ENCODE measurements around the gene ZBTB16. TPM values are rescaled to one million over a fixed set of nuclear protein-coding genes. Genes with fewer than 3 reads are reported as not detected.

ZBTB16 gene
- total and polyA plus RNA-seq, 2 of the 4 experiments (the other 2 are of a cell fraction) = not detected

- no peak overlapping the region for H2AK5ac ChIP-seq (ENCODE audit: low read depth, low read length)
- intact Hi-C loops (cut with micrococcal nuclease) = no loop called here
- no peaks in the 10 kb centered on the region for H3K4me1 ChIP-seq (ENCODE audit: control insufficient read depth, insufficient read depth, low read length)
- POLR2A ChIA-PET (ENCODE audit: unreplicated experiment) = no interaction called here
- no peaks in the 10 kb centered on the region for H4K20me1 ChIP-seq (ENCODE audit: insufficient read depth, low read length)
- no peak overlapping the region for H3K4ac ChIP-seq (ENCODE audit: low read depth, low read length)
- no peak overlapping the region for H4K8ac ChIP-seq (ENCODE audit: low read depth in 2 of 2, low read length in 2 of 2)
- H3K4me3 ChIP-seq (ENCODE audit: insufficient read depth, low read depth, low read length) = no peak overlapping the region
- no peak overlapping the region for H3K4me2 ChIP-seq (ENCODE audit: low read depth, low read length)
- ATAC-seq (ENCODE audit: low read depth) (no peak), DNase-seq (no peak)
- no peak overlapping the region for H3K27ac ChIP-seq (ENCODE audit: insufficient read depth, low read length)
- H2BK120ac ChIP-seq (ENCODE audit: low read depth, low read length) = no peak overlapping the region
- H2BK5ac ChIP-seq (ENCODE audit: low read depth, low read length, poor library complexity, severe bottlenecking) = no peak overlapping the region
- CTCF ChIA-PET = no interaction called here
- no peak overlapping the region for H3K9ac ChIP-seq (ENCODE audit: low read depth, low read length)
- H2BK15ac ChIP-seq (ENCODE audit: low read depth, low read length) = no peak overlapping the region
- no peaks in the 10 kb centered on the region for H3K36me3 ChIP-seq (ENCODE audit: control insufficient read depth, insufficient read depth, low read length)
- in situ Hi-C loops (cut with MboI; ENCODE audit: low sequenced_read_pairs) = no loop called here
- dilution Hi-C loops (cut with HindIII; ENCODE audit: low sequenced_read_pairs, unreplicated experiment) = no loop called here
- no peak overlapping the region for H3K18ac ChIP-seq (ENCODE audit: low read depth, low read length)
- H3K9me1 ChIP-seq (ENCODE audit: insufficient read depth, low read length) = no peaks in the 10 kb centered on the region
- no peak overlapping the region for H2BK20ac ChIP-seq (ENCODE audit: low read depth, low read length)
- no peak overlapping the region for H3K14ac ChIP-seq (replicated peaks; ENCODE audit: low read depth, low read length)
- H3K9me3 ChIP-seq (ENCODE audit: control insufficient read depth, insufficient read depth, low read length) = 0 out of 2 replicates have a peak, but pooled peaks cover 2% of the 10 kb centered on the region
- no peak overlapping the region for H4K91ac ChIP-seq (ENCODE audit: insufficient read depth, low read depth, low read length)
- BruUV-seq (replicated peaks) = no TSS peak
- WGBS, 2 experiments (ENCODE audit: extremely low coverage in 2 of 2, insufficient read length in 1 of 2) = no CpG with 5 or more reads among the region's 5 CpGs
- no peaks in the 10 kb centered on the region for H3K79me1 ChIP-seq (ENCODE audit: low read depth in 1 of 2, low read length in 2 of 2)
- peaks cover 33% of the 10 kb centered on the region for H3K27me3 ChIP-seq (ENCODE audit: control insufficient read depth, insufficient read depth, low read length)
- H3K56ac ChIP-seq (ENCODE audit: extremely low read depth, insufficient read depth, low read length) = no peak overlapping the region
- H2AK9ac ChIP-seq (replicated peaks; ENCODE audit: low read depth, low read length, poor library complexity) = no peak overlapping the region
- H2AFZ ChIP-seq (replicated peaks; ENCODE audit: low read length, poor library complexity) = no peak overlapping the region
- H4K5ac ChIP-seq (ENCODE audit: low read depth, low read length) = no peak overlapping the region
- no peak for TF ChIP-seq CTCF (conservative IDR thresholded peaks at IDR 0.05; ENCODE audit: low read depth, low read length)
- TF ChIP-seq MAFK (IDR thresholded peaks at IDR 0.05; ENCODE audit: low read depth, low read length) = no peak
- no peak for TF ChIP-seq FOS (IDR thresholded peaks at IDR 0.05; ENCODE audit: low read depth, low read length)
- TF ChIP-seq RCOR1 (IDR thresholded peaks at IDR 0.05; ENCODE audit: insufficient replicate concordance, low read length) = no peak
- TF ChIP-seq, protein P1, sequence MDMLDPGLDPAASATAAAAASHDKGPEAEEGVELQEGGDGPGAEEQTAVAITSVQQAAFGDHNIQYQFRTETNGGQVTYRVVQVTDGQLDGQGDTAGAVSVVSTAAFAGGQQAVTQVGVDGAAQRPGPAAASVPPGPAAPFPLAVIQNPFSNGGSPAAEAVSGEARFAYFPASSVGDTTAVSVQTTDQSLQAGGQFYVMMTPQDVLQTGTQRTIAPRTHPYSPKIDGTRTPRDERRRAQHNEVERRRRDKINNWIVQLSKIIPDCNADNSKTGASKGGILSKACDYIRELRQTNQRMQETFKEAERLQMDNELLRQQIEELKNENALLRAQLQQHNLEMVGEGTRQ (IDR thresholded peaks at IDR 0.05; ENCODE audit: low read depth, low read length) = no peak
- no peak for TF ChIP-seq POLR2A (IDR thresholded peaks at IDR 0.05; ENCODE audit: low read depth, low read length)
- no peak for TF ChIP-seq RAD21 (IDR thresholded peaks at IDR 0.05; ENCODE audit: low read length)
- TF ChIP-seq RFX5 (IDR thresholded peaks at IDR 0.05; ENCODE audit: low read depth, low read length) = no peak
- no peak for TF ChIP-seq CHD1 (IDR thresholded peaks at IDR 0.05; ENCODE audit: low read depth, low read length)
- no peak for TF ChIP-seq MAZ (IDR thresholded peaks at IDR 0.05; ENCODE audit: borderline replicate concordance, low read depth, low read length)
- TF ChIP-seq NFE2L2 (IDR thresholded peaks at IDR 0.05; ENCODE audit: low read depth, low read length) = no peak
- H3K23ac ChIP-seq (ENCODE audit: low read depth, low read length) = no peak overlapping the region
Observed at GRCh38 chr11:114270531-114271270, 211.2 kb downstream of the ZBTB16 start.

Data from IMR-90 (cell line).